Stimulated activated CD4-positive, alpha-beta T cell treated with anti-CD3 and anti-CD28 coated beads, Interleukin-4, amount 100 ng/mL, for 48 hours (primary cell): ENCODE data around the gene FOXN3.
"Not testable (repeated sequence)": the region's sequence is repeated elsewhere in the genome, so short reads cannot be mapped to it uniquely, and the experiment has no call there.

Source experiments
- DNase-seq, 2 donors: peaks; one replicate each; pipeline ENCODE4 v3.0.0-alpha.2; 2020; ENCODE audit warnings: low read depth in 2 of 2

FOXN3 gene

GRCh38 chr14:89165189-89166181 lies 251.5 kb downstream of the FOXN3 start:
- no peak for DNase-seq

GRCh38 chr14:89164168-89165073 lies 252.6 kb downstream of the FOXN3 start:
- DNase-seq: no peak

- DNase-seq: no peak
Observed at GRCh38 chr14:89163031-89163636, 253.9 kb downstream of the FOXN3 start.

GRCh38 chr14:89162586-89162985 lies 254.4 kb downstream of the FOXN3 start:
- no peak for DNase-seq

GRCh38 chr14:89160437-89160836 lies 256.6 kb downstream of the FOXN3 start:
- DNase-seq: no peak

GRCh38 chr14:89158701-89159100 lies 258.3 kb downstream of the FOXN3 start:
- DNase-seq: no peak

- not testable (repeated sequence) for DNase-seq
Observed at GRCh38 chr14:89158104-89158503, 258.9 kb downstream of the FOXN3 start.

GRCh38 chr14:89155491-89155890 lies 261.5 kb downstream of the FOXN3 start:
- no peak for DNase-seq

GRCh38 chr14:89151693-89152092 lies 265.3 kb downstream of the FOXN3 start:
- DNase-seq: not testable (repeated sequence)

- DNase-seq: no peak
Observed at GRCh38 chr14:89146274-89146673, 270.8 kb downstream of the FOXN3 start.

GRCh38 chr14:89144642-89145041 lies 272.4 kb downstream of the FOXN3 start:
- DNase-seq: no peak

GRCh38 chr14:89144066-89144465 lies 273.0 kb downstream of the FOXN3 start:
- DNase-seq: no peak

GRCh38 chr14:89143595-89143994 lies 273.4 kb downstream of the FOXN3 start:
- DNase-seq: no peak

GRCh38 chr14:89142366-89142765 lies 274.7 kb downstream of the FOXN3 start:
- no peak for DNase-seq

GRCh38 chr14:89141862-89142261 lies 275.2 kb downstream of the FOXN3 start:
- no peak for DNase-seq

GRCh38 chr14:89140326-89140725 lies 276.7 kb downstream of the FOXN3 start:
- no peak for DNase-seq

GRCh38 chr14:89139404-89140247 lies 277.4 kb downstream of the FOXN3 start:
- DNase-seq: no peak

- no peak for DNase-seq
Observed at GRCh38 chr14:89138846-89139245, 278.2 kb downstream of the FOXN3 start.

- no peak for DNase-seq
Observed at GRCh38 chr14:89137526-89138163, 279.4 kb downstream of the FOXN3 start.

- no peak for DNase-seq
Observed at GRCh38 chr14:89136587-89136986, 280.4 kb downstream of the FOXN3 start.

- DNase-seq: no peak
Observed at GRCh38 chr14:89134640-89135039, 282.4 kb downstream of the FOXN3 start.
